Caco-2 (cell line): Measurements from ENCODE around the gene CNTN5. TPM values are rescaled to one million over a fixed set of nuclear protein-coding genes. Genes with fewer than 3 reads are reported as not detected.

ENCODE experiments used
- BruUV-seq: library from RNA; stranded (reverse); fragments of 400-500 nt; replicated peaks from 2 replicates; lab custom pipeline; 2021; lab: Mats Ljungman, UMichigan
- CTCF ChIA-PET: fragments of 300-600 bp; sonication (Branson Sonifier 250); formaldehyde crosslinking; loops from one replicate; lab custom pipeline; 2022; ENCODE audit warnings: antibody characterized with exemption; lab: Charles Lee
- POLR2A ChIA-PET: fragments of 300-600 bp; sonication (Branson Sonifier 250); formaldehyde crosslinking; loops from one replicate; lab custom pipeline; 2022; ENCODE audit warnings: antibody characterized with exemption; lab: Charles Lee
- DNase-seq, 2 experiments: peaks; one replicate each; pipeline versions ENCODE4 v3.0.0 to v3.0.0-alpha.2; 2020 to 2022
- H3K27me3 ChIP-seq: replicated peaks from 2 replicates; pipeline ENCODE4 v1.6.0; 2011; ENCODE audit warnings: low read length; ENCODE audit not compliant: control insufficient read depth, insufficient read depth
- H3K36me3 ChIP-seq: 2 replicates; pipeline ENCODE4 v1.5.1; 2011; ENCODE audit warnings: low read length; ENCODE audit not compliant: control insufficient read depth, insufficient read depth
- H3K4me1 ChIP-seq: fragments of 250-450 bp; sonication (Bioruptor Pico); 2 replicates; pipeline ENCODE4 v1.5.1; 2020; ENCODE audit warnings: mild to moderate bottlenecking
- H3K4me3 ChIP-seq: 2 replicates; pipeline ENCODE4 v1.5.1; 2011; ENCODE audit warnings: low read depth, mild to moderate bottlenecking, control low read depth, low read length
- H3K9me3 ChIP-seq: fragments of 250-450 bp; sonication (Bioruptor Pico); 2 replicates; pipeline ENCODE4 v1.5.1; 2020; ENCODE audit warnings: mild to moderate bottlenecking, moderate library complexity
- H3K27ac Mint-ChIP-seq: one replicate; pipeline ENCODE4 v1.8.0; 2022; ENCODE audit warnings: mixed read lengths; ENCODE audit not compliant: unreplicated experiment
- H3K27me3 Mint-ChIP-seq: one replicate; pipeline ENCODE4 v1.8.0; 2022; ENCODE audit warnings: mixed read lengths; ENCODE audit not compliant: insufficient read depth, unreplicated experiment
- H3K36me3 Mint-ChIP-seq: one replicate; pipeline ENCODE4 v1.8.0; 2022; ENCODE audit warnings: mild to moderate bottlenecking, mixed read lengths; ENCODE audit not compliant: insufficient read depth, unreplicated experiment
- H3K4me1 Mint-ChIP-seq: one replicate; pipeline ENCODE4 v1.8.0; 2022; ENCODE audit warnings: low read depth, mixed read lengths; ENCODE audit not compliant: unreplicated experiment
- H3K4me3 Mint-ChIP-seq: one replicate; pipeline ENCODE4 v1.8.0; 2022; ENCODE audit warnings: mild to moderate bottlenecking, moderate library complexity, mixed read lengths; ENCODE audit not compliant: unreplicated experiment
- H3K9me3 Mint-ChIP-seq: one replicate; pipeline ENCODE4 v1.8.0; 2022; ENCODE audit warnings: mixed read lengths; ENCODE audit not compliant: unreplicated experiment
- intact Hi-C: fragments of 100-400 bp; cut with micrococcal nuclease; formaldehyde crosslinking; loops from one replicate; pipeline ENCODE4 v1.10.0; 2022; ENCODE audit not compliant: unreplicated experiment
- total RNA-seq: library from RNA; stranded (reverse); gene quantifications from 2 replicates; pipeline ENCODE4 v1.2.3, GENCODE V29; 2022
- TF ChIP-seq, protein P1 (sequence below), 2 experiments: fragments of 200-600 bp in 1 of 2; IDR thresholded peaks; 1 replicate in 1 of 2; 2 replicates in 1 of 2; pipeline versions ENCODE4 v1.5.1 to v1.8.0; 2011 to 2022; ENCODE audit warnings: antibody characterized with exemption in 1 of 2, control low read depth in 1 of 2, inconsistent platforms in 1 of 2, low read depth in 1 of 2, low read length in 1 of 2, mild to moderate bottlenecking in 1 of 2, moderate library complexity in 1 of 2; ENCODE audit not compliant: insufficient read depth in 1 of 2, severe bottlenecking in 1 of 2, unreplicated experiment in 1 of 2

The CNTN5 gene
- total RNA-seq, 1 experiment from 2014 or later = 1.00 TPM

DNA sequence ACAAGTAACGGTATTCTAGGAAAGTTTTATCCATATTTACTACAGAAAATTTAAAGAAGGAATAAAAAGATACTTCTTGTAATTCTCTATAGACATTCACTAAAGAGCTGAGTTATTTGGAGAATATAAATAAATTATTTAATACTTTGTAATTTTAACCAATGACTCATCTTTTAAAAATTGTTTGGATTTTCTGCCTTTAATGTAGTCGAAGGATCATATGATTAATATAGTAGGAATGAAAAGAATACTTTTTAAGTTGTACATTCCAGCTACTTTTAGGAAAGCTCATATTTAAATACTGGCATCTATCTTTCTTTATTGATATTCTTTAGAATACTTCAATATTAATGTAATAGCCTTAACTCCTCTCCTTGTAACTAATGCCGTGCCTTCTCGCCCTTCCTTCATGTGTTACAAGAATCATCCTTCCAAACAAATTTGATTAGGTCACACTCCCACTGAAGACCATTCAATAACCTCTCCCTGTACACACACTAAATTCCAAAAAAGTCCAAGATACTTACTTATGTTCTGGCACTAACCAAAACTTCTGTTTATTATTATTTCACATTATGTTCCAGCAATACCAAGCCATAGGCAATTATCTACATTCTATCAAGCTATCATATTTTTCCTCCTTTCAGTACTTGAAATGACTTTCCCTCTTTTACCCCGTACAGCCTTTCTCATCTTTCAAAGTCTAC, 501.9 kb downstream of the CNTN5 start:
- Mint-ChIP-seq H3K27me3 (peaks cover 13% of the 10 kb centered on the region), H3K4me1 (peaks cover 6% of the 10 kb centered on the region), H3K27ac (no peak overlapping the region), H3K9me3 (no peaks in the 10 kb centered on the region), H3K36me3 (no peaks in the 10 kb centered on the region), H3K4me3 (no peak overlapping the region)
- no peak for DNase-seq
- Histone ChIP-seq H3K9me3 (no peaks in the 10 kb centered on the region), H3K4me1 (no peaks in the 10 kb centered on the region), H3K36me3 (no peaks in the 10 kb centered on the region), H3K27me3 (no peaks in the 10 kb centered on the region), H3K4me3 (no peak overlapping the region)
- intact Hi-C loops = no loop called here
- TF ChIP-seq, protein P1, sequence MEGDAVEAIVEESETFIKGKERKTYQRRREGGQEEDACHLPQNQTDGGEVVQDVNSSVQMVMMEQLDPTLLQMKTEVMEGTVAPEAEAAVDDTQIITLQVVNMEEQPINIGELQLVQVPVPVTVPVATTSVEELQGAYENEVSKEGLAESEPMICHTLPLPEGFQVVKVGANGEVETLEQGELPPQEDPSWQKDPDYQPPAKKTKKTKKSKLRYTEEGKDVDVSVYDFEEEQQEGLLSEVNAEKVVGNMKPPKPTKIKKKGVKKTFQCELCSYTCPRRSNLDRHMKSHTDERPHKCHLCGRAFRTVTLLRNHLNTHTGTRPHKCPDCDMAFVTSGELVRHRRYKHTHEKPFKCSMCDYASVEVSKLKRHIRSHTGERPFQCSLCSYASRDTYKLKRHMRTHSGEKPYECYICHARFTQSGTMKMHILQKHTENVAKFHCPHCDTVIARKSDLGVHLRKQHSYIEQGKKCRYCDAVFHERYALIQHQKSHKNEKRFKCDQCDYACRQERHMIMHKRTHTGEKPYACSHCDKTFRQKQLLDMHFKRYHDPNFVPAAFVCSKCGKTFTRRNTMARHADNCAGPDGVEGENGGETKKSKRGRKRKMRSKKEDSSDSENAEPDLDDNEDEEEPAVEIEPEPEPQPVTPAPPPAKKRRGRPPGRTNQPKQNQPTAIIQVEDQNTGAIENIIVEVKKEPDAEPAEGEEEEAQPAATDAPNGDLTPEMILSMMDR (IDR thresholded peaks at IDR 0.05; ENCODE audit: insufficient read depth in 1 of 2, low read depth in 1 of 2, low read length in 1 of 2, severe bottlenecking in 1 of 2, unreplicated experiment in 1 of 2) = no peak
- CTCF ChIA-PET = no interaction called here
- POLR2A ChIA-PET = no interaction called here
- no TSS peak for BruUV-seq

GRCh38 chr11:99531468-99531867, 510.7 kb downstream of the CNTN5 start:
- no peaks in the 10 kb centered on the region for H3K9me3 ChIP-seq
- Mint-ChIP-seq H3K4me3 (no peak overlapping the region), H3K27ac (no peak overlapping the region), H3K4me1 (no peaks in the 10 kb centered on the region), H3K9me3 (no peaks in the 10 kb centered on the region), H3K27me3 (peaks cover 5% of the 10 kb centered on the region), H3K36me3 (no peaks in the 10 kb centered on the region)
- no peaks in the 10 kb centered on the region for H3K27me3 ChIP-seq
- no peaks in the 10 kb centered on the region for H3K4me1 ChIP-seq
- POLR2A ChIA-PET = no interaction called here
- CTCF ChIA-PET = no interaction called here
- H3K36me3 ChIP-seq = no peaks in the 10 kb centered on the region
- H3K4me3 ChIP-seq = no peak overlapping the region
- DNase-seq = no peak
- TF ChIP-seq, protein P1 (IDR thresholded peaks at IDR 0.05; ENCODE audit: insufficient read depth in 1 of 2, low read depth in 1 of 2, low read length in 1 of 2, severe bottlenecking in 1 of 2, unreplicated experiment in 1 of 2) = no peak
- intact Hi-C loops = no loop called here
- BruUV-seq = no TSS peak

- CTCF ChIA-PET = no interaction called here
- Mint-ChIP-seq H3K27ac (no peak overlapping the region), H3K9me3 (no peaks in the 10 kb centered on the region), H3K4me1 (no peaks in the 10 kb centered on the region), H3K36me3 (no peaks in the 10 kb centered on the region), H3K4me3 (no peak overlapping the region), H3K27me3 (peaks cover 9% of the 10 kb centered on the region)
- no peaks in the 10 kb centered on the region for H3K27me3 ChIP-seq
- TF ChIP-seq, protein P1 (IDR thresholded peaks at IDR 0.05; ENCODE audit: insufficient read depth in 1 of 2, low read depth in 1 of 2, low read length in 1 of 2, severe bottlenecking in 1 of 2, unreplicated experiment in 1 of 2) = no peak
- no TSS peak for BruUV-seq
- DNase-seq = no peak
- POLR2A ChIA-PET = no interaction called here
- H3K36me3 ChIP-seq = no peaks in the 10 kb centered on the region
- H3K9me3 ChIP-seq = no peaks in the 10 kb centered on the region
- H3K4me1 ChIP-seq = no peaks in the 10 kb centered on the region
- intact Hi-C loops = no loop called here
- no peak overlapping the region for H3K4me3 ChIP-seq
These were observed 514.1 kb downstream of the CNTN5 start for GRCh38 chr11:99534812-99535211.
